GF-D8 (cell line): ENCODE measurements around the gene TBC1D10B.

ENCODE experiments used
- DNase-seq: peaks from one replicate; lab custom pipeline; 2025; lab: John Stamatoyannopoulos, UW

The TBC1D10B gene

GRCh38 chr16:30374538-30374937 is 4.2 kb upstream of the TBC1D10B start, which contains the start of gene MYL11:
Gene MYL11, plus strand, starts transcription at chr16:30374802. Its CDS starts 56 bp downstream, at chr16:30374858.
- no peak for DNase-seq

DNA sequence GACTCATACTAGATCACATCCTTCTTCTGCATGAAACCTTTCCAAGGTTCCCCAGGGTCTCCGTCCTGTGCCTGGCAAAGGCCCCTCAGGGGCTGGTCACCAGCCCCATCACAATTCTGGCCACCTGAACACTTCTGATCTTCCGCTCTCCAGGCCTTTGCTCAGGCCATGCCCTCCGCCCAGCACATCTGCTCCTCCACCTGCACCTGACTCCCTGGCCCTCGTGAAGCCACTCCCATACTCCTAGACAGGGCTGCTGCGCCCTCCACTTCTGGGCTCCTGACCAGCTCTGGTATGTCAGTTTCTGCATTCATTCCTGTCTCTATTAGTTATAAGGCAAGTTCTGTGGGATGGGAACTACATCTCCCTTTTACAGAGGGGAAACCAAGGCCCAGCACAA is 2.4 kb upstream of the TBC1D10B start:
- no peak for DNase-seq

- no peak for DNase-seq
Measured at GRCh38 chr16:30372038-30372712, 1.9 kb upstream of the TBC1D10B start.

DNA sequence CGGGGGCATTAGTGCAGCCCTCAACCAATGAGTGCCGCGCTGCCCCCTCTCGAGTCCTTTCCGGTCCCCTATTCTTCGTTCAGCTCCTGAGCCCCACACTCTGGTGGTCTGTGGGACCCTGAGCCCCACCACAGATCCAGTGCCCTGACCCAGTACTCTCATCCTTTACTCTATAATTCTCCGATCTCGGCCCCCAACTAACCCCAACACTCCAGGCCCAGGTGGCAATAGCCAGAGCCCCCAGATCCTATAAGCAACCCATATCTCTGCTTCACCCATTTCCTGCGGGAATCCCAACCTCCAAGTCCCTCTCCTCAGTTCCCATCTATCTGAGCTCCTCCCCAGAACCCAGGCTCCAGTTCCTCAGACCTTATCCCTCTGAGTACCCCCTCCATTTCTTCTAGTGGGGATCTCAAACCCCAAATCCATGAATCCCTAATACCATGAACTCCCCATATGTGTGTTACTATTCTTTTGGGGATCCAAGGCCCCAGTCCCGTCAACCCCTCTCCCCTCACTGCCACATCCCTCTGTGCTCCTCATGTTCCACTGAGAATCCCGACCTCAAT is 1.0 kb upstream of the TBC1D10B start:
- no peak for DNase-seq

DNA sequence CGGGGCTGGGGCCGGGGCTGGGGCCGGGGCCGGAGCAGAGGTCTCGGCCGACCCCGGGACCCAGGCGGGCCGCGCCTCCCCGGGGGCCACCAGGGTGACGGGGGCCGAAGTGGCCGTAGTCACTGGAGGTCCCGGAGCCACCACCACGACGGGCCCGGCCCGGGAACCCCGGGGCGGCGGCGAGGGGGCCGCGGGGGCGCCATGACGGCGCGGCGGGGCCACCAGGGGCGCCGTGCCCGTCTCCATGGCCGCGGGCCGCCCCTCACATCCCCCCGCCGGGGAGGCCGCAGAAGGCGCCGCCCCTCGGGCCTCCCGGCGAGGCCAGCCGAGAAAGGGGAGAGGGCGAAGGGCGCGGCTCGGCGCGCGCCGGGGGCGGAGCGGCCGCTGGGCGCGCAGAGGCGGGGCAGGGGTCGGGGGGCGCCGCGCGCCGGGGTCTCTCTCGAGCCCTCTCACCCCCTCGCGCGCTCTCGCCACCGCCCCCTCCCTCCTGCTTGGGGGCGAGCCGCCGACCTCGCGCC is 297 bp downstream of the TBC1D10B start:
- DNase-seq, result no peak

- DNase-seq, result no peak
Measured at GRCh38 chr16:30369091-30369937, 980 bp downstream of the TBC1D10B start.

DNA sequence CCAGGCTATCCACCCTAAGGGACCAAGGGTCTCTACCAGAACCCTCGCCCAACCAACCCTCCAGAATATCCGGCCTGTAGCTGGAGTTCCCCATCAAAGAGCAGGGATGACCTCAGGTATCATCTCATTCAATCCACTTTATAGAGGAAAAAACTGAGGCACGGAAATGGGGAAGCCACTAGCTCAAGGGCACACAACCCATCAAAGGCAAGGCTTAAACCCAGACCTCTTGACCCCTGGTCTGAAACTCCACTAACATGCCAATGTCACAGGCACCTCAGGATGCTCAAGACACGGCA is 1.6 kb downstream of the TBC1D10B start:
- DNase-seq, result no peak

DNA sequence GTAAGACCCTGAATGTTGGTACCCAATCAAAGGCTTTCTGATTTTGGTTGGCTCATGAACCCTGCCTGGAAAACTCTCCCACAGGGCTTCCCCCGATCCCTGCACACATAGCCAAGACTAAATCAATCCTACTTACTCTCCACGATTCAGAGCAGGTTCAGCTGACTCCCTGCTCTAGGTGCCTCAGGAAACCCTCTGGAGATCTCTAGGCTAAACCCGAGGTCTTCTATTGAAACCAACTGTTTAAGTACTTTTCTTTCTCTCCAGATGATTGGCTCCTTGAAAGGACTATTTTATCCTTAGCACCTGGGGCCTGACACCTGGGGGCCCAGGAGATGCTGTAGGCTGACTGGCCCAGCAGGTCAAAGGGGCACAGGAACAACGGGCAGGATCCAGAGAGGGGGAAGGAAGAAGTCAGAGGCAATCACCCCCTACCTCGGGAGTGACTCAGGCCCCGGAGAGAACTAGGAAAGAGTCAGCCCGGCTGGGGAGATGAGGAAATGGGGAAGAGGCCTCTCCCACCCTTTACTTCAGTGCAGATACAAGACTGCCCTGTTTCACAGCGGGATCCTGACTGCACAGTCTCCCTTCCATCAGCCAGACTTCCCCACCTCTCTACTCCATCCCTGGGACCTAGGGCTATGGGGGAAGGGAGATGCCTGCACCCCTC is 2.0 kb downstream of the TBC1D10B start:
- DNase-seq, result peak; percentile 30

DNA sequence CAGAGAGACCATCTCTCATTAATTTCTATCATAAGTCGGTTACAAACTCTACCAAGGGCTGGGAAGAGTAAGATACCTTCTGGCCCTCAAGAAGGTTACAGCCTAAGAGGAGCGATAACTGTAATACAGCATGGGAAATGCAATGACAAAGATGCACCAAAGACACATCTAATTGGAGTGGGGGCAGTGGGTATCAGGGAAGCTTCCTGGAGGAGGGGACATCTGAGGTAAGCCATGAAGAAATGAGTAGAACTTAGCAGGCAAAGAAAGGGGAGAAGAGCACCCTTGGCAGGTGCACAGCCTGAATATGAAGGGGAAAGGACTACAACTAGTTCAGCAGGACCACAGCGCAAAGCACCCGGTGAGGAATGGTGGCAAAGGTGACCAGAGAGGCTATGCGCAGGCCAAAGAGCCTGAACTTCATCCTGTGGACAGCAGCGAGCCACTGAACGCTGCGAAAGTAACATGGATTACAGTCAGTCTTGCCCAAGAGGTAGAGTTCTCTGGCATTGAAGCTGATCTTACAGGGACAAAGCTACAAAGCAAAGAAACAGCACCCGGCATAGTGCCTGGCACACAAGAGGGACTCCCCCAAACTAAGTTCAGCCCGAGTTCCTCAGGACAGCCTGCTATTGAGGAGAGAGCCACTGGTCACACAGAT is 2.8 kb downstream of the TBC1D10B start:
- no peak for DNase-seq

GRCh38 chr16:30366511-30366910 is 3.8 kb downstream of the TBC1D10B start:
- DNase-seq, result no peak

- DNase-seq, result no peak
Measured at GRCh38 chr16:30365200-30365599, 5.1 kb downstream of the TBC1D10B start.

GRCh38 chr16:30361180-30361579 is 9.1 kb downstream of the TBC1D10B start:
- no peak for DNase-seq

GRCh38 chr16:30359871-30360170 is 10.5 kb downstream of the TBC1D10B start:
- no peak for DNase-seq

GRCh38 chr16:30358990-30359870 is 11.1 kb downstream of the TBC1D10B start:
- DNase-seq, result no peak

GRCh38 chr16:30358577-30358936 is 11.7 kb downstream of the TBC1D10B start:
- DNase-seq, result no peak

DNA sequence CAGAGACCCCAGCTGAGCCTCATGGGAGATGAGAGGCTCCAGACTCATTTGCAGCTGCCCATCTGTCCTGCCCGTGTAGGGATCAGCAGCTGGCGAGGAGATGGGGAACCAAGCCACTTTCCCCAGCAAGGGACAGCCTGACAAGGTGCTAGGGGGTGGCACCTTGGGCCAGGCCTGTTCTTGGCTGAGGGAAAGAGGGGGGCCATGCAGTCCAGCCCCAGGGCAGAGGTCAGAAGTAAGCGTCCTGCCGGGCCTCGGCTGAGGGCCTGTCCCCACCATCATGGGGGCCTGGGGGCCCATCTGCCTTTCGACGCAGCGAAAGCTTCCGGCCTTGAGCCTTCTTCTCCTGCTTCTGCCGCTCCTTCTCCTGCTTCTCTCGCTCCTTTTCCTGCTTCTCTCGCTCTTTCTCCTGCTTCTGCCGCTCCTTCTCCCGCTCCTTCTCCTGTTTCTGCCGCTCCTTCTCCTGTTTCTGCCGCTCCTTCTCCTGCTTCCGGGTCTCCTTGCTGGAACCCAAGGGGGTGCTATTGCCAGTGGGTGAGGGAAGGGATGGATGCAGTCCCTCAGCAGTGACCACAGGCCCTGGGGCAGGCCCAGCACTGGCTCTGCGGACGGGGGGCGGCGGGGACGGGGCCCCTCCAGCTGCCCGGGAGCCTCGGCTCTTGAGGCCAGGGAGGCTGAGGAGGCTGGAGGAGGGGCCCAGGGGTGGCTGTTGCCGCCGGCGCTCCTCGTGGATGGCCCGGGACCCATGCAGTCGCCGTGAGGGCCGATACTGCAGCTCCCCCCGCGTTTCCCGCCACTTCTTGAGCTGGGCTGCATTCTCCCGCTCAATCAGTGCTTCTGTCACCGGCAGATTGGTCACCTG is 12.3 kb downstream of the TBC1D10B start:
- DNase-seq, result no peak

GRCh38 chr16:30357085-30357714 is 13.1 kb downstream of the TBC1D10B start:
- DNase-seq, result no peak

GRCh38 chr16:30356401-30357084 is 13.8 kb downstream of the TBC1D10B start:
- DNase-seq, result no peak

DNA sequence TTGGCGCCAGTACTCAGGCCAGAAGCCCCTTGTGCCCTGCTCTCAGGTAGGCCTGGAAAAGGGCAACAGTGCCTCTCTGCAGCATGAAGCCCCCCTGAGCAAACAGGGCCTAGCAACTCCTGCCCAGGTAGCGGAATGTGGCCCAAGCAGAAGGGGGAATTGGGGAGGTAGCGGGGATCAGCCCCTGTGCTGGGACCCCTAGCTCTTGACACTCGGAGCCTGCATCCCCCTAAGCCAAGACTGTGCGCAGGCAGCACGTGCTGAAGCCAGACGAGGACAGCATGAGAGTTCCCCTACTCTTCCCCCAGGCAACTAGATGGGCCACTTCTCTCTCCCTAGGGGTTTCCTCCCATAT is 14.4 kb downstream of the TBC1D10B start:
- DNase-seq, result no peak
